ENCODE measurements around the gene HNRNPC. TPM values are rescaled to one million over a fixed set of nuclear protein-coding genes. Genes with fewer than 3 reads are reported as not detected.

Gene HNRNPC
- total and polyA plus RNA-seq, 10 of the 15 experiments (the other 5 are each of a cell fraction or from before 2014, with no cell fraction given) = 679 to 1,492 (median 1,262) TPM

GRCh38 chr14:21309956-21310355, 40.7 kb upstream of the HNRNPC start:
- ChIA-PET CTCF (no interaction called here), RAD21 (ENCODE audit: unreplicated experiment) (interaction anchor here (0.6 to 2.8 kb wide), 5 partner anchors 9 to 73 kb away, joined by 3 to 18 read pairs (median 4); no protein-coding TSS in a partner anchor), POLR2A (interaction anchor here (0.8 to 1.0 kb wide), 2 partner anchors 40 to 41 kb away, joined by 3 to 9 read pairs; no protein-coding TSS in a partner anchor), SMC1A (ENCODE audit: uncharacterized antibody, unreplicated experiment) (interaction anchor here (1.0 to 1.9 kb wide), 7 partner anchors 8 to 73 kb away, joined by 3 to 7 read pairs (median 5); no protein-coding TSS in a partner anchor)
- H3K4me1 ChIP-seq (ENCODE audit: control insufficient read depth, insufficient read depth, low read length) = peaks cover 15% of the 10 kb centered on the region
- ATAC-seq = no peak
- BruUV-seq (replicated peaks) = no TSS peak
- intact Hi-C loops (cut with micrococcal nuclease; ENCODE audit: unreplicated experiment) (no loop called here), in situ Hi-C loops (cut with MboI) (no loop called here)
- WGBS (ENCODE audit: insufficient coverage, insufficient replicate concordance, low lambda C conversion rate, missing lambda C conversion rate) = 90% methylated on average over 3 of the region's 3 CpGs
- H3K4me2 ChIP-seq (ENCODE audit: control insufficient read depth, insufficient read depth) = no peak overlapping the region
- no peaks in the 10 kb centered on the region for H3K9me3 ChIP-seq (replicated peaks; ENCODE audit: control insufficient read depth, insufficient read depth, low read length)
- no peaks in the 10 kb centered on the region for H3K27me3 ChIP-seq (replicated peaks in 1 of 2; ENCODE audit: control insufficient read depth in 2 of 2, insufficient read depth in 2 of 2, low read length in 1 of 2)
- H3K36me3 ChIP-seq (ENCODE audit: control insufficient read depth in 2 of 2, insufficient read depth in 2 of 2, low read length in 1 of 2) = no peaks in the 10 kb centered on the region
- no peak overlapping the region for H3K27ac ChIP-seq (ENCODE audit: control insufficient read depth, insufficient read depth)
- no peak for DNase-seq (ENCODE audit: low read depth, low spot score)
- no peak overlapping the region for H3K4me3 ChIP-seq
- H3K79me2 ChIP-seq (ENCODE audit: control insufficient read depth, insufficient read depth, low read length) = no peaks in the 10 kb centered on the region
- FAIRE-seq = no peak
- TF ChIP-seq IRF3 (IDR thresholded peaks at IDR 0.05) (no peak), MAX (IDR thresholded peaks at IDR 0.05; ENCODE audit: low read depth, low read length) (no peak), HDAC6 (IDR thresholded peaks at IDR 0.05; ENCODE audit: unreplicated experiment) (no peak), JUNB (IDR thresholded peaks at IDR 0.05) (no peak), BHLHE40 (IDR thresholded peaks at IDR 0.05; ENCODE audit: borderline replicate concordance in 1 of 2, low read depth in 2 of 2, low read length in 1 of 2) (no peak), TBL1XR1 (IDR thresholded peaks at IDR 0.05; ENCODE audit: low read depth, low read length) (no peak), NFYA (IDR thresholded peaks at IDR 0.05; ENCODE audit: borderline replicate concordance, low read depth, low read length) (no peak), MXI1 (IDR thresholded peaks at IDR 0.05; ENCODE audit: low read depth, low read length) (no peak), ELK1 (IDR thresholded peaks at IDR 0.05; ENCODE audit: low read depth, low read length) (no peak), HCFC1 (IDR thresholded peaks at IDR 0.05; ENCODE audit: low read length) (no peak), ZNF592 (IDR thresholded peaks at IDR 0.05) (no peak), DPF2 (IDR thresholded peaks at IDR 0.05) (no peak), ZNF217 (IDR thresholded peaks at IDR 0.05) (no peak), SKIL (IDR thresholded peaks at IDR 0.05; ENCODE audit: low read depth, poor library complexity, severe bottlenecking) (no peak)
- H2AFZ ChIP-seq (ENCODE audit: control insufficient read depth, low read depth, low read length) = no peak overlapping the region
- no peaks in the 10 kb centered on the region for H4K20me1 ChIP-seq (ENCODE audit: control insufficient read depth, insufficient read depth)
- no peak overlapping the region for H3K9ac ChIP-seq (ENCODE audit: control insufficient read depth, insufficient read depth, low read length)

Data from GM12878 (cell line).